GM12892 (cell line): ENCODE measurements around the gene DGKQ.

ENCODE experiments used
- POLR2A ChIP-seq: IDR thresholded peaks from 2 replicates; pipeline ENCODE4 v1.6.1; 2011; ENCODE audit warnings: low read depth, low read length, control low read depth
- POLR2AphosphoS5 ChIP-seq: IDR thresholded peaks from 2 replicates; pipeline ENCODE4 v1.6.1; 2011; ENCODE audit warnings: low read depth, low read length, control low read depth
- TAF1 ChIP-seq: IDR thresholded peaks from 2 replicates; pipeline ENCODE4 v1.6.1; 2011; ENCODE audit warnings: low read depth, mild to moderate bottlenecking, control low read depth, low read length, borderline replicate concordance

GRCh38 chr4:1022739-1023066, 49.3 kb upstream of the DGKQ start:
- TF ChIP-seq POLR2AphosphoS5 = no peak
- no peak for TF ChIP-seq TAF1
- TF ChIP-seq POLR2A = no peak
